ENCODE data around the gene C9orf40.

Gene C9orf40

DNA sequence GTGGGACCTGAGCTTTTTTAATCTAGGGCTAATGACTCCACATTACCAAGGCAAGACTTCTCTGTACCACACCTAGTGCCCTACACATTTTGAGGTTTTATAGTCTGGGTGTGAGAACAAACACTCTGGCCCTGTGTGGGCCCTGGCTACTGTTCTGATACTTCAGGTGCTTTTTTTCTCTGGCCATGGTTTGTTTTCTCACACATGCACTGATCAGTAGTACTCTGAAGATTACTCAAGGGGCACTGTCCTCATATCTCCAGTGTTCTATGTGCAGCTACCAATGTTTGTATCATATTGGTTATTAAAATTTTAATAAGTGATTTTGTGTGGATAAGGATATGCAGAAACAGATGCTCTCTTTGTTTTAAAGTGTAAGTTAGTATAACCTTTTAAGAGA, 5.9 kb upstream of the C9orf40 start:
- no peak overlapping the region for H2AFZ ChIP-seq (ENCODE audit: low read depth)
- H3K27me3 ChIP-seq (ENCODE audit: insufficient read depth, low read depth), result no peaks in the 10 kb centered on the region
- H3K4me1 ChIP-seq (ENCODE audit: low read depth, poor library complexity, severe bottlenecking), result peaks cover 5% of the 10 kb centered on the region
- no peaks in the 10 kb centered on the region for H3K79me2 ChIP-seq (ENCODE audit: insufficient read depth, low read depth)
- H3K4me2 ChIP-seq, result no peak overlapping the region
- TF ChIP-seq CTCF (conservative IDR thresholded peaks at IDR 0.05; ENCODE audit: low read depth, low read length), result no peak
- 0 out of 2 replicates have a peak, but pooled peaks cover 3% of the 10 kb centered on the region for H3K36me3 ChIP-seq (ENCODE audit: insufficient read depth)
- H3K4me3 ChIP-seq (IDR thresholded peaks at IDR 0.05; ENCODE audit: insufficient read depth, low read depth, low read length), result no peak overlapping the region
- no peak overlapping the region for H3K27ac ChIP-seq
- no peaks in the 10 kb centered on the region for H4K20me1 ChIP-seq (ENCODE audit: insufficient read depth)
- no peak overlapping the region for H3K9ac ChIP-seq

- H3K27me3 ChIP-seq (ENCODE audit: insufficient read depth, low read depth), result no peaks in the 10 kb centered on the region
- no peaks in the 10 kb centered on the region for H4K20me1 ChIP-seq (ENCODE audit: insufficient read depth)
- H3K9ac ChIP-seq, result peak overlapping the region; percentile 100
- H2AFZ ChIP-seq (ENCODE audit: low read depth), result peak overlapping the region; percentile 87
- H3K4me1 ChIP-seq (ENCODE audit: low read depth, poor library complexity, severe bottlenecking), result peaks cover 24% of the 10 kb centered on the region
- TF ChIP-seq CTCF (conservative IDR thresholded peaks at IDR 0.05; ENCODE audit: low read depth, low read length), result no peak
- H3K27ac ChIP-seq, result peak overlapping the region; percentile 99
- H3K36me3 ChIP-seq (ENCODE audit: insufficient read depth), result no peaks in the 10 kb centered on the region
- H3K4me2 ChIP-seq, result peak overlapping the region; percentile 75
- no peaks in the 10 kb centered on the region; the same call in 1 of the 2 replicates for H3K79me2 ChIP-seq (ENCODE audit: insufficient read depth, low read depth)
- H3K4me3 ChIP-seq (IDR thresholded peaks at IDR 0.05; ENCODE audit: insufficient read depth, low read depth, low read length), result no peak overlapping the region
These were observed 581 bp upstream of the C9orf40 start for GRCh38 chr9:74953235-74953751.

- Histone ChIP-seq H3K4me2 (peak overlapping the region; percentile 41), H3K36me3 (ENCODE audit: insufficient read depth) (no peaks in the 10 kb centered on the region), H4K20me1 (ENCODE audit: insufficient read depth) (no peaks in the 10 kb centered on the region), H3K27me3 (ENCODE audit: insufficient read depth, low read depth) (no peaks in the 10 kb centered on the region), H3K4me3 (IDR thresholded peaks at IDR 0.05; ENCODE audit: insufficient read depth, low read depth, low read length) (no peak overlapping the region), H2AFZ (ENCODE audit: low read depth) (peak overlapping the region; percentile 81), H3K4me1 (ENCODE audit: low read depth, poor library complexity, severe bottlenecking) (peaks cover 38% of the 10 kb centered on the region), H3K27ac (peak overlapping the region; percentile 99), H3K79me2 (ENCODE audit: insufficient read depth, low read depth) (no peaks in the 10 kb centered on the region; the same call in 1 of the 2 replicates), H3K9ac (peak overlapping the region; percentile 100)
- no peak for TF ChIP-seq CTCF (conservative IDR thresholded peaks at IDR 0.05; ENCODE audit: low read depth, low read length)
These were observed 974 bp downstream of the C9orf40 start for GRCh38 chr9:74951725-74952151.

- H3K27me3 ChIP-seq (ENCODE audit: insufficient read depth, low read depth), result no peaks in the 10 kb centered on the region
- H3K36me3 ChIP-seq (ENCODE audit: insufficient read depth), result no peaks in the 10 kb centered on the region
- peak overlapping the region; percentile 100; the same call in 1 of the 2 replicates for H3K9ac ChIP-seq
- no peaks in the 10 kb centered on the region for H4K20me1 ChIP-seq (ENCODE audit: insufficient read depth)
- no peaks in the 10 kb centered on the region; the same call in 1 of the 2 replicates for H3K79me2 ChIP-seq (ENCODE audit: insufficient read depth, low read depth)
- H3K27ac ChIP-seq, result peak overlapping the region; percentile 99; the same call in 1 of the 2 replicates
- H3K4me1 ChIP-seq (ENCODE audit: low read depth, poor library complexity, severe bottlenecking), result peaks cover 43% of the 10 kb centered on the region
- H2AFZ ChIP-seq (ENCODE audit: low read depth), result peak overlapping the region; percentile 81
- no peak overlapping the region for H3K4me3 ChIP-seq (IDR thresholded peaks at IDR 0.05; ENCODE audit: insufficient read depth, low read depth, low read length)
- peak overlapping the region; percentile 41 for H3K4me2 ChIP-seq
- TF ChIP-seq CTCF (conservative IDR thresholded peaks at IDR 0.05; ENCODE audit: low read depth, low read length), result no peak
These were observed 1.5 kb downstream of the C9orf40 start for GRCh38 chr9:74951107-74951720.

All from KMS-11 (cell line).